SK-N-SH (cell line): ENCODE data around the gene THSD8. TPM values are rescaled to one million over a fixed set of nuclear protein-coding genes. Genes with fewer than 3 reads are reported as not detected.

Source experiments
- CTCF ChIA-PET: fragments of 300-600, 350-600 bp; formaldehyde crosslinking; extraction: SDS; loops from one replicate; lab custom pipeline; 2021; lab: Yijun Ruan, JAX
- POLR2A ChIA-PET: fragments of 350-600 bp; sonication (Branson Sonifier 250); formaldehyde crosslinking; extraction: SDS; loops from one replicate; lab custom pipeline; 2020; ENCODE audit warnings: antibody characterized with exemption, inconsistent platforms; lab: Yijun Ruan, JAX
- DNase-seq: peaks from one replicate; pipeline ENCODE4 v3.0.0; 2012
- H2AFZ ChIP-seq: fragments of 200-600 bp; sonication (generic); 2 replicates; pipeline ENCODE4 v1.8.1; 2016; ENCODE audit warnings: antibody characterized with exemption, mild to moderate bottlenecking, low read depth
- H3F3A ChIP-seq: fragments of 200-600 bp; sonication (generic); replicated peaks from 2 replicates; pipeline ENCODE3; 2016; ENCODE audit warnings: antibody characterized with exemption, mild to moderate bottlenecking; ENCODE audit not compliant: insufficient read depth
- H3K27ac ChIP-seq, 2 experiments: fragments of 200-500 bp in 1 of 2; fragments of 200-600 bp in 1 of 2; sonication (Bioruptor generic) in 1 of 2; sonication (generic), shearing (Covaris generic) in 1 of 2; 2 replicates each; pipeline versions ENCODE4 v1.5.1 to v1.6.1; 2014 to 2016; ENCODE audit warnings: low read depth in 2 of 2, inconsistent platforms in 1 of 2, low read length in 1 of 2, mild to moderate bottlenecking in 1 of 2, mixed read lengths in 1 of 2
- H3K27me3 ChIP-seq: fragments of 200-600 bp; sonication (generic), shearing (Covaris generic); 2 replicates; pipeline ENCODE4 v1.6.1; 2016; ENCODE audit warnings: mixed run types; ENCODE audit not compliant: insufficient read depth
- H3K36me3 ChIP-seq, 2 experiments: fragments of 200-500 bp in 1 of 2; fragments of 200-600 bp in 1 of 2; sonication (Bioruptor generic) in 1 of 2; sonication (generic) in 1 of 2; replicated peaks in 1 of 2; 2 replicates each; pipeline versions ENCODE3 to v1.5.1; 2014 to 2016; ENCODE audit warnings: low read length in 1 of 2, mild to moderate bottlenecking in 1 of 2; ENCODE audit not compliant: insufficient read depth in 2 of 2, control insufficient read depth in 1 of 2
- H3K4me1 ChIP-seq, 2 experiments: fragments of 200-500 bp in 1 of 2; fragments of 200-600 bp in 1 of 2; sonication (Bioruptor generic) in 1 of 2; sonication (generic), shearing (Covaris generic) in 1 of 2; 2 replicates each; pipeline versions ENCODE4 v1.5.1 to v1.6.1; 2014 to 2016; ENCODE audit warnings: low read depth in 1 of 2, low read length in 1 of 2, mixed run types in 1 of 2; ENCODE audit not compliant: insufficient read depth in 2 of 2, control insufficient read depth in 1 of 2
- H3K4me2 ChIP-seq: fragments of 200-600 bp; sonication (generic), shearing (Covaris generic); 2 replicates; pipeline ENCODE4 v1.6.1; 2017; ENCODE audit warnings: mixed run types
- H3K4me3 ChIP-seq, 2 experiments: fragments of 200-500 bp in 1 of 2; fragments of 200-600 bp in 1 of 2; sonication (Bioruptor generic) in 1 of 2; sonication (generic), shearing (Covaris generic) in 1 of 2; 2 replicates each; pipeline versions ENCODE4 v1.5.1 to v1.8.1; 2014 to 2016; ENCODE audit warnings: low read depth in 2 of 2, inconsistent platforms in 1 of 2, low read length in 1 of 2, mild to moderate bottlenecking in 1 of 2, mixed read lengths in 1 of 2, moderate library complexity in 1 of 2
- H3K79me2 ChIP-seq: fragments of 200-600 bp; sonication (generic); 2 replicates; pipeline ENCODE4 v1.8.1; 2017; ENCODE audit warnings: mild to moderate bottlenecking; ENCODE audit not compliant: insufficient read depth
- H3K9ac ChIP-seq: fragments of 200-600 bp; sonication (generic); 2 replicates; pipeline ENCODE4 v1.6.1; 2017; ENCODE audit warnings: mixed run types
- H3K9me2 ChIP-seq: fragments of 200-600 bp; sonication (generic); 2 replicates; pipeline ENCODE4 v1.6.1; 2017; ENCODE audit warnings: mixed run types
- H3K9me3 ChIP-seq: fragments of 200-600 bp; sonication (generic); 2 replicates; pipeline ENCODE4 v1.6.1; 2017; ENCODE audit warnings: mixed run types, mild to moderate bottlenecking, moderate library complexity
- H4K20me1 ChIP-seq: fragments of 200-600 bp; sonication (generic); 2 replicates; pipeline ENCODE4 v1.6.1; 2017; ENCODE audit warnings: mild to moderate bottlenecking, mixed run types; ENCODE audit not compliant: insufficient read depth
- CTCF ChIP-seq: fragments of 200-600 bp; sonication (generic); IDR thresholded peaks from 2 replicates; pipeline ENCODE4 v1.6.1; 2017; ENCODE audit warnings: antibody characterized with exemption, mild to moderate bottlenecking, moderate library complexity
- ELF1 ChIP-seq: IDR thresholded peaks from 2 replicates; pipeline ENCODE4 v1.4.0; 2012
- EP300 ChIP-seq, 2 experiments: IDR thresholded peaks; 2 replicates each; pipeline versions ENCODE4 v1.4.0 to v1.6.1; 2012; ENCODE audit warnings: borderline replicate concordance in 1 of 2, low read depth in 1 of 2, low read length in 1 of 2
- EZH2phosphoT487 ChIP-seq: fragments of 200-600 bp; sonication (generic); IDR thresholded peaks from 2 replicates; pipeline ENCODE4 v1.6.1; 2017; ENCODE audit warnings: low read depth, mixed run types, mild to moderate bottlenecking, antibody characterized with exemption, moderate library complexity, borderline replicate concordance
- FOSL2 ChIP-seq: IDR thresholded peaks from 2 replicates; pipeline ENCODE4 v1.4.0; 2012; ENCODE audit warnings: low read depth, mild to moderate bottlenecking, moderate library complexity, borderline replicate concordance
- FOXM1 ChIP-seq: IDR thresholded peaks from 2 replicates; pipeline ENCODE4 v1.4.0; 2012; ENCODE audit warnings: low read depth, mild to moderate bottlenecking
- GABPA ChIP-seq: IDR thresholded peaks from 2 replicates; pipeline ENCODE4 v1.4.0; 2012; ENCODE audit warnings: low read depth, mild to moderate bottlenecking
- GATA2 ChIP-seq: sonication (generic); formaldehyde crosslinking; IDR thresholded peaks from 2 replicates; pipeline ENCODE4 v1.5.0; 2020; ENCODE audit warnings: mild to moderate bottlenecking, missing genetic modification reagents
- JUND ChIP-seq: IDR thresholded peaks from 2 replicates; pipeline ENCODE4 v1.4.0; 2012
- MEF2A ChIP-seq: IDR thresholded peaks from 2 replicates; pipeline ENCODE4 v1.4.0; 2012; ENCODE audit warnings: low read depth, borderline replicate concordance
- MXI1 ChIP-seq: IDR thresholded peaks from 2 replicates; pipeline ENCODE4 v1.6.1; 2012; ENCODE audit warnings: mild to moderate bottlenecking, low read depth, low read length, improper control_type of control experiment
- NFIC ChIP-seq: IDR thresholded peaks from 2 replicates; pipeline ENCODE4 v1.4.0; 2012; ENCODE audit warnings: borderline replicate concordance
- NRF1 ChIP-seq: IDR thresholded peaks from 2 replicates; pipeline ENCODE4 v1.6.1; 2012; ENCODE audit warnings: low read depth, mild to moderate bottlenecking, low read length
- POLR2AphosphoS5 ChIP-seq: IDR thresholded peaks from 2 replicates; pipeline ENCODE4 v1.6.1; 2012; ENCODE audit warnings: low read depth, low read length
- RAD21 ChIP-seq: IDR thresholded peaks from 2 replicates; pipeline ENCODE4 v1.6.1; 2012; ENCODE audit warnings: mild to moderate bottlenecking, low read length
- RCOR1 ChIP-seq: fragments of 150-350 bp; IDR thresholded peaks from 2 replicates; pipeline ENCODE4 v1.6.1; 2017; ENCODE audit warnings: antibody characterized with exemption, low read length
- REST ChIP-seq: IDR thresholded peaks from 2 replicates; pipeline ENCODE4 v1.6.1; 2012; ENCODE audit warnings: mild to moderate bottlenecking, low read depth, low read length, moderate library complexity
- RFX5 ChIP-seq: IDR thresholded peaks from 2 replicates; pipeline ENCODE4 v1.6.1; 2012; ENCODE audit warnings: mild to moderate bottlenecking, improper control_type of control experiment, low read length
- SMC3 ChIP-seq: IDR thresholded peaks from 2 replicates; pipeline ENCODE4 v1.6.1; 2012; ENCODE audit warnings: low read depth, low read length, improper control_type of control experiment
- TAF1 ChIP-seq: IDR thresholded peaks from 2 replicates; pipeline ENCODE4 v1.6.1; 2012; ENCODE audit warnings: low read depth, mild to moderate bottlenecking, low read length, moderate library complexity, borderline replicate concordance
- TCF12 ChIP-seq: IDR thresholded peaks from 2 replicates; pipeline ENCODE4 v1.4.0; 2012
- TEAD4 ChIP-seq: IDR thresholded peaks from 2 replicates; pipeline ENCODE4 v1.4.0; 2012; ENCODE audit warnings: mild to moderate bottlenecking, borderline replicate concordance; ENCODE audit not compliant: insufficient read depth
- YY1 ChIP-seq: IDR thresholded peaks from 2 replicates; pipeline ENCODE4 v1.4.0; 2012; ENCODE audit warnings: low read depth, mild to moderate bottlenecking
- ZBTB33 ChIP-seq: IDR thresholded peaks from 2 replicates; pipeline ENCODE4 v1.4.0; 2012; ENCODE audit warnings: low read depth, borderline replicate concordance
- WGBS: methylation state at CpG from one replicate; pipeline ENCODE4 v1.1.6; 2017; ENCODE audit warnings: low lambda C conversion rate; 5-methylcytosine and 5-hydroxymethylcytosine counted together
- polyA plus RNA-seq, 3 experiments: library from polyadenylated mRNA; depleted of rRNA; stranded (reverse); fragments of >200 nt; gene quantifications; 2 replicates each; pipeline ENCODE4 v1.2.3, GENCODE V29; 2012
- TF ChIP-seq, protein P1 (sequence below): IDR thresholded peaks from 2 replicates; pipeline ENCODE4 v1.4.0; 2012; ENCODE audit warnings: low read depth
- TF ChIP-seq, protein P2 (sequence below): IDR thresholded peaks from 2 replicates; pipeline ENCODE4 v1.4.0; 2012; ENCODE audit warnings: low read depth, borderline replicate concordance

The THSD8 gene
- polyA plus RNA-seq, 1 of the 3 experiments (the other 2 are of a cell fraction) = not detected

DNA sequence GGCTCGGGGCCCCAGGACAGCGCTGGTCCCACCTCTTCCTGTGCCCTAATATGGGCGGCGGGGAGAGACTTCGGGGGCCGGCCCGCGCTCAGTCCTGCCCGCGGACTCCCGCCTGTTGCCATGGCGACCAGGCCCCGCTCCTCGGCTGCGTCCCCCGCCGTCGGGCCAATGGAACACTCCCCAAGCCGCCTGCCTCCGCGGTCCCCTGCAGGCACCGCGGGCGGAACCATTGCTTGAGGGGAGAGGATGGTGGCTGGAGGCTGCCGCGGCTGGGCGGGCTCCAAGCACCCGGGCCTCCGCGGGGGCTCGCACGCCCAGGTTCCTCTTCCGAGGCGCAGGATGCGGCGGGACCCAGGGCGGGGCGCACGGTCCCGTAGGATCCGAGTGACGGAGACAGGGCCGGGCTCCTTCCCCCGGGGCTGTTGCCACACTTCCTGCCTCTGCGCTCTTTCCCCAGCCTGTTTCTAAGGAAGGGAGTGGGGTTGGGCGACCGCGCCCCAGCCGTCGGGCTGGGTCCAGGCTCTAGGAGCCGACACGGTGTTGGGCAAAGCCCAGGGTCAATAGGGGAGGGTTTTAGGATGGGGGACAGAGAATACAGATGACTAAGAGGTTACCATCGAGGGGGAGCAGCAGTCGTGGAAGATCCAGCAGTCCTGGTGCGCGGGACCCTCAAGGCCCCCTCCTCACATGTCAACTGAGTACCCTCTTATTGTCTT is 11.8 kb upstream of the THSD8 start:
- Histone ChIP-seq H3K79me2 (peaks cover 20% of the 10 kb centered on the region), H2AFZ (peak overlapping the region; percentile 63; the same call in 1 of the 2 replicates), H3K9me2 (no peaks in the 10 kb centered on the region), H3K4me2 (peak overlapping the region; percentile 88), H3K4me3 (peak overlapping the region; percentile 55 to 80), H3F3A (peaks cover 59% of the 10 kb centered on the region), H3K9me3 (no peaks in the 10 kb centered on the region), H3K27me3 (no peaks in the 10 kb centered on the region), H3K9ac (peak overlapping the region; percentile 95), H3K27ac (peak overlapping the region; percentile 96 to 97), H3K4me1 (peaks cover 38 to 53% of the 10 kb centered on the region in 2 experiments), H3K36me3 (peaks cover 0 to 6% of the 10 kb centered on the region in 2 experiments), H4K20me1 (peaks cover 17% of the 10 kb centered on the region)
- ChIA-PET CTCF (interaction anchor here (1.1 to 17.1 kb wide), 6 partner anchors 12 to 57 kb away, joined by 3 to 447 read pairs (median 30); partner anchors contain the start of gene HOOK2), POLR2A (interaction anchor here (1.1 to 4.4 kb wide), 4 partner anchors 12 to 38 kb away, joined by 3 to 88 read pairs (median 5); no protein-coding TSS in a partner anchor)
- WGBS = 3% methylated on average over 18 of the region's 56 CpGs
- DNase-seq = peak; percentile 92
- TF ChIP-seq YY1 (0 out of 2 replicates have a peak, but pooled peaks have one; percentile 38), SMC3 (no peak), EZH2phosphoT487 (no peak), MEF2A (no peak), GABPA (peak; percentile 38; the same call in 1 of the 2 replicates), FOSL2 (no peak), TCF12 (no peak), POLR2AphosphoS5 (peak; percentile 51; the same call in 1 of the 2 replicates), NRF1 (no peak), MXI1 (peak; percentile 60), ELF1 (no peak; the same call in 1 of the 2 replicates), TEAD4 (no peak), RFX5 (no peak), GATA2 (CRISPR knock-in tag) (no peak), ZBTB33 (no peak), RAD21 (no peak), CTCF (no peak), REST (no peak), TAF1 (peak; percentile 17; the same call in 1 of the 2 replicates), JUND (no peak), RCOR1 (no peak), EP300 (IDR thresholded peaks at IDR 0.05; ENCODE audit: borderline replicate concordance in 1 of 2, low read depth in 1 of 2, low read length in 1 of 2) (no peak), FOXM1 (no peak; the same call in 1 of the 2 replicates), NFIC (no peak)
- TF ChIP-seq, protein P1, sequence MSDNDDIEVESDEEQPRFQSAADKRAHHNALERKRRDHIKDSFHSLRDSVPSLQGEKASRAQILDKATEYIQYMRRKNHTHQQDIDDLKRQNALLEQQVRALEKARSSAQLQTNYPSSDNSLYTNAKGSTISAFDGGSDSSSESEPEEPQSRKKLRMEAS = 0 out of 2 replicates have a peak, but pooled peaks have one; percentile 53
- TF ChIP-seq, protein P2, sequence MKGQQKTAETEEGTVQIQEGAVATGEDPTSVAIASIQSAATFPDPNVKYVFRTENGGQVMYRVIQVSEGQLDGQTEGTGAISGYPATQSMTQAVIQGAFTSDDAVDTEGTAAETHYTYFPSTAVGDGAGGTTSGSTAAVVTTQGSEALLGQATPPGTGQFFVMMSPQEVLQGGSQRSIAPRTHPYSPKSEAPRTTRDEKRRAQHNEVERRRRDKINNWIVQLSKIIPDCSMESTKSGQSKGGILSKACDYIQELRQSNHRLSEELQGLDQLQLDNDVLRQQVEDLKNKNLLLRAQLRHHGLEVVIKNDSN = no peak
